PFSK-1 (cell line): ENCODE measurements around the gene MEIS3.

Experiments used
- FOXP2 ChIP-seq: optimal IDR thresholded peaks from 2 replicates; pipeline ENCODE3; 2011; ENCODE audit warnings: borderline replicate concordance, control low read depth, inconsistent platforms; ENCODE audit not compliant: insufficient read depth; ENCODE audit errors: extremely low read length, extremely low read depth
- POLR2AphosphoS5 ChIP-seq: IDR thresholded peaks from 2 replicates; pipeline ENCODE4 v1.6.1; 2012; ENCODE audit warnings: low read depth, mild to moderate bottlenecking, control low read depth, low read length, moderate library complexity
- REST ChIP-seq, 2 experiments: IDR thresholded peaks; 2 replicates each; pipeline versions ENCODE4 v1.6.1 to v1.8.0; 2011 to 2012; ENCODE audit warnings: low read depth in 2 of 2, low read length in 2 of 2, control low read depth in 1 of 2, inconsistent platforms in 1 of 2, mild to moderate bottlenecking in 1 of 2, moderate library complexity in 1 of 2; ENCODE audit not compliant: insufficient read depth in 1 of 2
- SIN3A ChIP-seq: IDR thresholded peaks from 2 replicates; pipeline ENCODE4 v1.6.1; 2012; ENCODE audit warnings: mild to moderate bottlenecking, low read length, moderate library complexity, borderline replicate concordance; ENCODE audit not compliant: insufficient read depth
- TAF1 ChIP-seq: IDR thresholded peaks from 2 replicates; pipeline ENCODE4 v1.6.1; 2012; ENCODE audit warnings: low read length, control low read depth, borderline replicate concordance; ENCODE audit not compliant: insufficient read depth

- TF ChIP-seq FOXP2 = no peak
- TF ChIP-seq SIN3A = no peak
- TF ChIP-seq REST (IDR thresholded peaks at IDR 0.05; ENCODE audit: insufficient read depth in 1 of 2, low read depth in 2 of 2, low read length in 2 of 2) = no peak
- TF ChIP-seq POLR2AphosphoS5 = no peak
- no peak for TF ChIP-seq TAF1
These were observed 37.6 kb downstream of the MEIS3 start for GRCh38 chr19:47381653-47382279.
